Loucy (cell line): ENCODE results near the gene MCRIP1.

Source experiments
- H2AFZ ChIP-seq: fragments of 200-600 bp; sonication (generic); 2 replicates; pipeline ENCODE4 v1.6.0; 2016; ENCODE audit warnings: antibody characterized with exemption, mild to moderate bottlenecking, low read length, moderate library complexity
- H3F3A ChIP-seq: fragments of 200-600 bp; 2 replicates; pipeline ENCODE4 v1.6.0; 2016; ENCODE audit warnings: antibody characterized with exemption, low read depth, mild to moderate bottlenecking
- H3K27me3 ChIP-seq: fragments of 200-600 bp; sonication (generic); 2 replicates; pipeline ENCODE4 v1.6.1; 2014; ENCODE audit warnings: low read length, mild to moderate bottlenecking; ENCODE audit not compliant: insufficient read depth, poor library complexity, severe bottlenecking
- H3K36me3 ChIP-seq: fragments of 200-600 bp; sonication (generic); 2 replicates; pipeline ENCODE4 v1.6.1; 2016; ENCODE audit warnings: low read length; ENCODE audit not compliant: insufficient read depth
- H3K4me1 ChIP-seq: fragments of 200-600 bp; sonication (generic); 2 replicates; pipeline ENCODE4 v1.5.1; 2014; ENCODE audit warnings: low read length, mild to moderate bottlenecking; ENCODE audit not compliant: insufficient read depth, poor library complexity, severe bottlenecking
- H3K4me2 ChIP-seq: fragments of 200-600 bp; sonication (generic); 2 replicates; pipeline ENCODE4 v1.6.0; 2014; ENCODE audit warnings: antibody characterized with exemption, low read length, low read depth, mild to moderate bottlenecking; ENCODE audit not compliant: poor library complexity, severe bottlenecking
- H3K4me3 ChIP-seq: fragments of 200-600 bp; sonication (generic); 2 replicates; pipeline ENCODE4 v1.5.1; 2014; ENCODE audit warnings: low read length, mild to moderate bottlenecking, mixed read lengths; ENCODE audit not compliant: poor library complexity, severe bottlenecking
- H3K79me2 ChIP-seq: fragments of 200-600 bp; sonication (generic); 2 replicates; pipeline ENCODE4 v1.6.1; 2014; ENCODE audit warnings: low read length; ENCODE audit not compliant: insufficient read depth
- H3K9ac ChIP-seq: fragments of 200-600 bp; sonication (generic); 2 replicates; pipeline ENCODE4 v1.6.0; 2014; ENCODE audit warnings: mild to moderate bottlenecking, low read depth, low read length, moderate library complexity; ENCODE audit not compliant: poor library complexity, severe bottlenecking
- H3K9me2 ChIP-seq: fragments of 200-600 bp; sonication (generic); replicated peaks from 2 replicates; pipeline ENCODE4 v1.6.1; 2016; ENCODE audit warnings: low read depth, low read length, mixed read lengths
- H3K9me3 ChIP-seq: fragments of 200-600 bp; sonication (generic); 2 replicates; pipeline ENCODE4 v1.6.1; 2014; ENCODE audit warnings: mild to moderate bottlenecking, antibody characterized with exemption, low read length, low read depth; ENCODE audit not compliant: insufficient read depth
- H4K20me1 ChIP-seq: fragments of 200-600 bp; sonication (generic); 2 replicates; pipeline ENCODE4 v1.6.0; 2014; ENCODE audit warnings: antibody characterized with exemption, low read length, mild to moderate bottlenecking; ENCODE audit not compliant: insufficient read depth, poor library complexity, severe bottlenecking
- CTCF ChIP-seq: fragments of 200-600 bp; sonication (generic); conservative IDR thresholded peaks from 2 replicates; pipeline ENCODE4 v1.5.1; 2014; ENCODE audit warnings: mild to moderate bottlenecking, antibody characterized with exemption, low read length
- EZH2phosphoT487 ChIP-seq: fragments of 200-600 bp; IDR thresholded peaks from 2 replicates; pipeline ENCODE4 v1.6.1; 2018; ENCODE audit warnings: antibody characterized with exemption, mild to moderate bottlenecking, moderate library complexity, borderline replicate concordance

MCRIP1 gene

DNA sequence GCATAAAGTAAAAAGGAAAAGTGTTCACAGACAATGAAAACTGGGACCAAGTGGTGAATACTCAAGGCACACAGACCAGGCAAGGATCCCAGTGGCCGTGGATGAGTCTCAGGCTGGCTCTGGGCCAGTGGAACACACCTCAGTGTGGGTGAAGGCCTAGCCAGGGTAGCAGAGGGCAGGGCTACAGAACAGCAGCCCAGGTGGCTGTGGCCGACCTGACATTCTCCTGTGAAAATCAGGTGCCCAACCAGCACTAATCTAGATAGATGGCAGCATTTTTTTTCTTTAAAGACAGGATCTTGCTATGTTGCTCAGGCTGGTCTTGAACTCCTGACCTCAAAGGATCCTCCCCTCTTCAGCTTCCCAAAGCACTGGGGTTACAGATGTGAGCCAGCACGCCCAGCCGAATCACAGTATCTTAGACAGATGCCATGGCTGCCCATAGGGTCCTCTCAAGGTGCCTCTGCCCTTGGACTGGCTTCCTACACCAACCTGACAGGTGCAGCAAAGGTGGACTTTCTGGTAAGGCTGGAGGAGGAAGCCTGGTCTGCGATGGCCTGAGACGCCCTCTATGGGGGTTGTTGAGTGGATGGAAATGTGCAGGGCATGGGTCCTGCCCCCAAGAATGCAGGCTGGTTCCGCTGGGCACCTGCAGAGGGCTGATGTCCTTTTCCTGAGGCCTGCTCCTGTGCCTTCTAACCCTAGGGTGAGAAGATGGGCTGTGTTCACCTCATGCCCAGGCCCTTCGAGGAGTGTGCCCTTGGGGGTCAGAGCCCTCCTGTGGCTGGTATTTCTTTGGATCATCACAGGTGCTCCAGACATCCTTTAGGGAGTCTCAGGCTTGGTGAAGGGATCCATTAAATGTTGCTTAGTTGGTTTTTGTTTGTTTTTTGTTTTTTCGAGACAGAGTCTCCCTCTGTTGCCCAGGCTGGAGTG lies 31.0 kb upstream of the MCRIP1 start:
- H3K9ac ChIP-seq, result peak overlapping the region; percentile 53
- H3K4me3 ChIP-seq, result peak overlapping the region; percentile 99
- H3K4me1 ChIP-seq, result peaks cover 19% of the 10 kb centered on the region
- no peaks in the 10 kb centered on the region for H3K27me3 ChIP-seq
- H3F3A ChIP-seq, result no peaks in the 10 kb centered on the region; the same call in 1 of the 2 replicates
- peaks cover 83% of the 10 kb centered on the region for H3K79me2 ChIP-seq
- no peaks in the 10 kb centered on the region for H3K9me3 ChIP-seq
- H3K9me2 ChIP-seq, result no peaks in the 10 kb centered on the region
- H4K20me1 ChIP-seq, result peaks cover 36% of the 10 kb centered on the region
- H2AFZ ChIP-seq, result no peak overlapping the region
- peak overlapping the region; percentile 87 for H3K4me2 ChIP-seq
- H3K36me3 ChIP-seq, result peaks cover 16% of the 10 kb centered on the region
- TF ChIP-seq CTCF (peak; percentile 35; the same call in 1 of the 2 replicates), EZH2phosphoT487 (no peak)

- H3K36me3 ChIP-seq, result peaks cover 8% of the 10 kb centered on the region; the same call in 1 of the 2 replicates
- H3K9me2 ChIP-seq, result no peaks in the 10 kb centered on the region
- H3K4me2 ChIP-seq, result peak overlapping the region; percentile 87
- H2AFZ ChIP-seq, result no peak overlapping the region
- H3K27me3 ChIP-seq, result no peaks in the 10 kb centered on the region
- H3K79me2 ChIP-seq, result peaks cover 83% of the 10 kb centered on the region
- peaks cover 36% of the 10 kb centered on the region for H4K20me1 ChIP-seq
- peak overlapping the region; percentile 53 for H3K9ac ChIP-seq
- TF ChIP-seq CTCF (no peak), EZH2phosphoT487 (no peak)
- peaks cover 25% of the 10 kb centered on the region for H3K4me1 ChIP-seq
- H3F3A ChIP-seq, result no peaks in the 10 kb centered on the region; the same call in 1 of the 2 replicates
- H3K9me3 ChIP-seq, result no peaks in the 10 kb centered on the region
- peak overlapping the region; percentile 99 for H3K4me3 ChIP-seq
These were observed 30.1 kb upstream of the MCRIP1 start for GRCh38 chr17:81863123-81863675.

DNA sequence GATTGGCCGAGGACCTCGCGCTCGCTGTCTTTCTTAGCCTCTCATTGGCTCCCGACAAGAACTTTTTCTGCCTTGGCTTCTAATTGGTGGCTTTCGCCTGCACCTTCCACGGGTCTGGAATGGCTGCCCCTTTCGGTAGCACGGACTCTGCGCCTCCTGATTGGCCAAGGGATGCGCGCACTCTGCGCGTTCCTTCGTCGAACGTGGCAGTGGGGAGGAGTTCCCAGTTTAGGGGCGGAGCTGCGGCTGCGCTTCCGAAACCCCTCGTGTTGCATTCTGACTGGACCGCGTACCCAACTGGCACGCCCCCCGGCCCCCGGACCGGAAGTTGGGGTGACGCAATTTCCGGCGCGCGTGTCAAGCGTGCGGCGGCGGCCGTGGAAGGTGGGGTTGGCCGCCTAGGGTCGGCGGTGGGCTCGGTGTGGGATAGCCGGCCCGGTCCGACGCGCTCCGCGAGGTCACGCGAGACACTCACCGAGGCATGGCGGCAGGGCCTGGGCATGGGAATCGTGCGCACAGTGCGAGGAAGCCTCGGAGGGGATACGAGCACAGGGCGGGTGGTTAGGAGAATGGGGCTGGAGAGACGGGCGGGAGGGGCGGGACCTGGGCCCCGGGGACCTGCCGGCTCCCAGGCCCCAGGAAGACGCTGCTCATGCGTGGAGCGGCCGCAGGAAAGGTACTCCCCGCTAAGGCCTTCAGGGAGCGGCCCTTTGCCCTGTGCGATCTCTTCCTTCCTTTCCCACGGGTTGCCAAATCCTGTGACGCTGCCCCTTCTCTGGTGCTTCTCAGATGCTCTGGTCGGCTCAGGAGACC lies 27.9 kb upstream of the MCRIP1 start:
- Histone ChIP-seq H2AFZ (peak overlapping the region; percentile 75), H3F3A (no peaks in the 10 kb centered on the region; the same call in 1 of the 2 replicates), H3K79me2 (peaks cover 87% of the 10 kb centered on the region), H3K4me1 (peaks cover 32% of the 10 kb centered on the region), H3K9me3 (no peaks in the 10 kb centered on the region), H3K27me3 (no peaks in the 10 kb centered on the region), H4K20me1 (peaks cover 39% of the 10 kb centered on the region), H3K36me3 (peaks cover 4% of the 10 kb centered on the region; the same call in 1 of the 2 replicates), H3K9me2 (no peaks in the 10 kb centered on the region), H3K9ac (peak overlapping the region; percentile 94), H3K4me3 (peak overlapping the region; percentile 99), H3K4me2 (peak overlapping the region; percentile 87)
- no peak for TF ChIP-seq EZH2phosphoT487
- no peak for TF ChIP-seq CTCF
